GM21619 (cell line): ENCODE measurements around the gene CNDP2.

Experiments
- ATAC-seq: cut with Tn5 transposase; IDR thresholded peaks from one replicate; pipeline ENCODE4 v1.9.1; 2021; ENCODE audit not compliant: unreplicated experiment

Gene CNDP2

DNA sequence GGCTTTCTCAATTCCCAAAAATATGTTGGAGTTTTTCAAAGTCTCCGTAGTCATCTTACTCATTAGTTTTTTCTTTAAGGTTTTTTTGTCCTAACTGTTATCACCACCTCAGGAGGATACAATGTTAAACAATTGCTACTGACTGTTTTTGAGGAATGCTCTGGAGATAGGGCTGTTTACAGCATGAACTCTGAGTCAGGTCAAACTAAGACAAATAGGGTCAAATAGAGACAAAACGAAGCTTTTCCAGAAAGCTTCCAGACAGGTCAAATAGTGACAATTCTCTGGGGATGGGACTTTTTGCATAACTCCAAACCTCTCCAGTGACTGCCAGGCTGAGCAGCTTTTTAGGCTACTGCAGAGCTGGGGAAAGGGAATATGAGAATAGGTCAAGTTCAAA lies 23.9 kb upstream of the CNDP2 start:
- ATAC-seq, result no peak

DNA sequence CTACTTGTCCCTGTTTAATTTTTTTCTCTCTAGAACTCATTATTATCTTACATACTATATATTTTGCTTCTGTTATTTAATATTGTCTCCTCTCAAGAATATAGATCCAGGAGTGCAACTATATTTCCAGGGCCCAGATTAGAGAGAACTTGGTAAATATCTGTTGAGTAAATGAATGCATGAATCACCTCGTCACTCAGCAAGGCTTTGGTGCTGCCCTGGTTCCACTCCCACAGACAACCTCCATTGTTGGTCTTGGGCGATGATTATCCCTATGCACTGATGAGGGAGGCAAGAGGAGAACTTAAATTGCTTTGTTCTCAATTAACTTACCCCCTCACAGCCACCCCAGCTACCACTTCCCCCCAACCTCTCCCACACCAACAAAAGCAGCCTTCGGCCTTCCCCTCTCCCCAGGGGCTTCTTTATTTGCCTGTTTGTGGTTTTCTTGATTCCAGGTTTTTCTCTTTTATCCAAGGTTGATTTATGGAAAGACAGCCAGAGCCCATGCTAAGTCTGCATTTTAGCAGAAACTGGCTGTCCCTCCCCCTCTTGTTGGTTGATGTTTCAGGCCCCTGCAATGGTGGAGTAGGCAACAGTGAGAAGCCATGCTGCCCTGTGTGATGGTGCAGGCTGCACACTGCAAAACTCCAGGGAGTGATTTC lies 22.1 kb upstream of the CNDP2 start:
- no peak for ATAC-seq

DNA sequence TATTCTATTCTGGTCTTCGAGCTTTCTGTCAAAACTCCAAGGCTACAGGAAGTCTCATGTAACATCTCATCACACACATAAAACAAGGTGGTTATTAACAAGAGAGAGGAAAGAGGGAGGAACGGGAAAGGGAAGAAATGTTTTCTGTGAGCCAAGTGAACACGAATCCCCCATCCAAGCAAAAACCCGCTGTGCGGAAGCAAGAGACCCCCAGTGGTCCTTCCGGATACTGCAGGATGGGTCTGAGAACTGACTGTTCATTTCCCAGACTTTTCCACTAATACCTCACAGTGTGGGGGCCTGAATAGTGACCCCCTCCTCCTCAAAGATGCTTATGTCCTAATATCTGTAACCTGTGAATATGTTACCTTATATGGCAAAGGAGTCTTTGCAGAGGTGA lies 20.0 kb upstream of the CNDP2 start:
- no peak for ATAC-seq

DNA sequence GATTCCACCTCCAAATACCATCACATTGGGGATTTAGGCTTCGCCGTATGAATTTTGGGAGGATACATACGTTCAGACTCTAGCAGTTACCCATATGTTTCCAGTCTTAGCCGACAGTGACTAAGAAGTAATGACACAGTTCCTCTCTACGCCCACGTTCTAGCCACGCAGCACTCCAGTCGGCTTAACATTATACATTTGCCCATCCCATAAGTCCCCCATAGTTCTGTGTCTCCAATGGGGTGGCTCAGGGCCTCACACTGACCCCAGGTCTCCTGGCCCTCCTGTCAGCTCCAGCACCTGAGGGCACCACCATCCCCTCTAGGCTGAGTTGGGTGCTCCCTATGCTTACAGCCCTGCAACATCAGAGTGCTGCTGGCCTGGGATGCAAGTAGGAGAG lies 18.4 kb upstream of the CNDP2 start:
- no peak for ATAC-seq

DNA sequence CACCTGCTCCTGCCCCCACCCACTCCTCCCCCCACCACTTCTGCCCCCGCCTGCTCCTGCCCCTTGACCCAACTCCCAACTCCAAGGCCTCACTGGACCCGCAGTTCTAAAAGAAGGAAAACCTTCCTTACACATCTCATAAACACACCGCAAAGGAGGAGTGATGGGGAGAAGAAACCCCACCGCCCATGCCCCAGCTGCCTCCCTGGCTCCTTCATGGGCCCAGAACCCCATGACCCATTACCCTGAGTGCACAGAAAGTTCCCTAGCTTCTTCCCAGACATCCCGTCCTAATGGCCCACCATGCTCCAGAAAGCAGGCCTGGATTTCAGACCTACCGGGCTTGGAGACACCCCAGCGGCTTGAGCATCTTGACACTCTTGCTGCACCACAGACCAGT lies 17.8 kb upstream of the CNDP2 start:
- no peak for ATAC-seq

DNA sequence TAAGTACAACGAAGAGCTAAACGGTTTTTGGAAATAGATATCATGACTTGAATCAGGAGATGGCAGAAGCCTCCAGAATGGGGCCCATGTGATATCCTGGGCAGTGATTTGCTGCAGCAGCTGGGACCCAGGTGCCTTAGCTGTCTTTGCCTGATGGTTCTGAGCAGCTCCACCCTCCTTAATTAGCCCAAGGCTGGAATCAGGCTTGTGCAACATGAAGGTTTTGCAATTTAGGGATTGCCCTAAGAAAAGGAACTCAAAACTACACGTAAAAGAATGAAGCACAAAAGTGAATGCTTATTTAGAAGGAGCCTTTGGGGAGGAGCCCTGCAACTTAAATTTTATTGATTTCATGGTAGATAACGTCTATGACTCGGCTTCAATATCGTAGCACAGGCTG lies 17.3 kb upstream of the CNDP2 start:
- no peak for ATAC-seq

DNA sequence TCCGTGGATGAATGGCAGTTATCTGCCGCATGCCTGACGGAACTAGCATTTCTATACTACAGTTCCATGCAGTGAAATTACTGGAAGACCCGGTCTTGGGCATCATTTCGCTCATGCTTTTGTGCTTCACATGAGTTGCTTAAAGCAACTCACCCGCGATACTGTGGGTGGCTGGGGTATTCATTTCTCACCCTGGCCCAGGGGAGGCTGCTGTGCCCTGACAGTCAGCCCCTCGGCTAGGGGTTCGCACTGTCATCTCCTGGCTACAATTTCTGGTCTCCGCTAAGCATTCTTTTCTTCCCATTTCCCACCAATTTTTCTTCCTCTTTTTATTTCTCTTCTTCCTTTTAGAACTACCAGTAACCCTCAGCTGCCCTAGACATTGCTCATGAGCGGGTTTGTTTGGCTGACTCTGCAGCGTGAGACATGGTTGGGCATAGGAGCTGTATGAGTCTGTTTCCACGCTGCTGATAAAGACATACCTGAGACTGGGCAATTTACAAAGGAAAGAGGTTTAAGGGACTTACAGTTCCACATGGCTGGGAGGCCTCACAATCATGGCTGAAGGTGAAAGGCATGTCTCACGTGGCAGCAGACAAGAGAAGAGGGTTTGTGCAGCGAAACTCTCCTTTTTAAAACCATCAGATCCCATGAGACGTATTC lies 16.5 kb upstream of the CNDP2 start:
- no peak for ATAC-seq

DNA sequence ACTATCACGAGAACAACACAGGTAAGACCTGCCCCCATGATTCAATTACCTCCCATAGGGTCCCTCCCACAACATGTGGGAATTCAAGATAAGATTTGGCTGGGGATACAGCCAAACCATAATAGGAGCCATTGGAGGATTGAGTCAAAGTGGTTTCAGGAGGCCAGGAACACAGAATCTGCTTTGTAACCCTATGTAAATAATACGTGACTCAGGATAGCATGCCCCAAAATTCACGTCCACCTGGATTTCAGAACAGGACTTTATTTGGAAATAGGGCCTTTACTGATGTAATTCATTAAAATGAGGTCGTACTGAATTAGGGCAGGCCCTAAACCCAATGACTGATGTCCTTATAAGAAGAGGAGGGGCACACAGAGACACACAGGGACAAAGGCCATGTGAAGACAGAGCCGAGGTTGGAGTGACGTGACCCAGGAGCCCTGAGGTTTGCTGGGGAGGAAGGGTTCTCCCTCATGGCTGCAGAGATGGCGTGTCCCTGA lies 16.0 kb upstream of the CNDP2 start:
- ATAC-seq, result no peak

DNA sequence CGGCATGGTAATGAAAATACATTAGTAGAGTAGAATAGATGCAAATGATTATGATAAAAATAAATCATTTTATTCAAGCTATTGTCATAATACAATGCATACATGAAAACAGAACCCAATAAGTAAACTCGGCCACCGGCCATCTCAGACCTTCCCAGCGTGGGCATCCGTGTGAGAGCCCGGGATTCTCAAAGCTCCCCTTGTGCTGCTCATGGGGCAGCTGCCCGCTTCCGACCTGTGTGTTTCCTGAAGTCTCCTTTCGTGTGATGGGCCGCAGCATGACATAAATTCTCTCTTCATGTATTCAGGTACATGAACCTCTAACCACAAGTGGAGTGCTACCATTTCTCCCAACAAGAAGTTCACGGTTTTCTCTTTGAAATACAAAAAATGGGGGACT lies 13.5 kb upstream of the CNDP2 start:
- ATAC-seq, result no peak

DNA sequence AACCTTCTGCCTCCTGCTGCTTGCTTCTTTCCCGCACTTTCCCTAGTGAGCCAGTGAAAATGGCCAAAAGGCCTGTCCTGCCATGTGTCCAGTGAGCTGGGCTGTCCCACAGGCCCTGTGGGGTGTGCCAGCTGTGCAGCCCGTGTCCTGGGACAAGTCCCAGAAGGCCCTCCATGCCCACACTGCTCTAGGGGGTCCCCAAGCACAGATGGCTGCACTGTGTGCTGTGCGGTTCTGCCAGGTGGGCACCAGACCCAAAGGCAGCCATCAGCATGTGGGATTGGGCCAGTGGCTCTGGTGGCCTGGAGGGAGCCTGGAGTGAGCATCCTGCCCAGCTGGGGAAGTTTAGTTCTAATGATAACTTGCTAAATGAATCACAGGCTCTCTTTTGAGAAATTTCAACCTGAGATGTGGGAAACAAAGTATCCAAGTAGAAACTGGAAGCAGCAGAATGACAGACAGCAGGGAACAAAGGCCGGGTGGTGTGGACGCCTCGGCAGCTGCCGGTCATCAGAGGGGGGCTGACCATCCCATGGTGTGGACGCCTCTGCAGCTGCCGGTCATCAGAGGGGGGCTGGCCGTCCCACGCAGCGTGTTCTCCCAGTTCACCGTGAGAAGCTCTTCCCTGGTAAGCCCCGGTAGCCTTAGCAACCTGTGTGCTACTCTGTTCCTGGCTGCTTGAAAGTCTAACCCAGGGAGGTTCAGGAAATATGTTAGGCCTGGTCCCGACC lies 9.9 kb upstream of the CNDP2 start:
- ATAC-seq, result no peak

DNA sequence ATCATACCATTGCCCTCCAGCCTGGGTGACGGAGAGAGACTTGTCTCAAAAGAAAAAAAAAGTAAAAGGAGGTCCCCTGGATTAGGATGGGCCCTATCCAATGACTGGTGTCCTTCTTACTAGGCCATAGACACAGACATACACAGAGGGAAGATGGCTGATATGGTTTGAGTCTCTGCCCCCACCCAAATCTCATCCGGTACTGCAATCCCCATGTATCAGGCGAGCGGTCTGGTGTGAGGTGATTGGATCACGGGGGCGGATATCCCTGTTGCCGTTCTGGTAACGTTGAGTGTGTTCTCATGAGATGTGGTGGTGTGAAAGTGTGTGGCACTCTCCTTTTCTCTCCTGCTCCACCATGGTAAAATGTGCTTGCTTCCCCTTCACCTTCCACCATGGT lies 7.8 kb upstream of the CNDP2 start:
- ATAC-seq, result no peak

DNA sequence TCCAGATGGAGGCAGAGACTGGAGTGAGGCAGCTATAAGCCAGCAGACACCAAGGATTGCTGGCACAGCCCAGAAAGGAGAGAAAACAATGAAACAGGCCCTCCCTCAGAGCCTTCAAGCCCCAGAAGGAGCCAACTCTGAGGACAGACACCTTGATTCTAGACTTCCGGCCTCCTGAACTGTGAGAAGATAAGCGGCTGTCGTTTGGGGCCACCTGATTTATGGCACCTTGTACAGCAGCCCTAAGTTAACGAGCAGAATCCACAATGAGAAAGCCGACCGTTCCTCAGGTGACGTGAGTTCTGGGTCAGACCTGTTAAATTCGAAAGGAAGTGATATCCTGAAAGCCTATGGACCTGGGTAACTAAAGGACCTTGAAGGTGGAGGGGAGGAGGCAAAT lies 7.3 kb upstream of the CNDP2 start:
- ATAC-seq, result no peak

DNA sequence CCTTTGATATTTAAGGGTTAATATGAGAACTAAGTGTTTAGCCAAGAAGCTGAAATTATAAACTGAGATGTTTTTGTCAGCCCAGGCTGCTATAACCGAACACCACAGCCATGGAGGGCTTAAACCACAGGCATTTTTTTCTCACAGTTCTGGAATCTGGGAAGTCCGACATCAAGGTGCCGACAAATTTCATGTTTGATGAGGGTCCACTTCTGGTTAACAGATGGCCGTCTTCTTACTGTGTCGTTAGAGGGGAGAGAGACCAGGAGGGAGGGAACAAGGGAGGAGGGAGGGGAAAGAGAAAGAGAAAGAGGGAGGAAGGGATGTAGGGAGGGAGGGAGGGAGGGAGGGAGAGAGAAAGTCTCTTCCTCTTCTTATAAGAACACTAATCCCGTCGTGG lies 6.5 kb upstream of the CNDP2 start:
- no peak for ATAC-seq

DNA sequence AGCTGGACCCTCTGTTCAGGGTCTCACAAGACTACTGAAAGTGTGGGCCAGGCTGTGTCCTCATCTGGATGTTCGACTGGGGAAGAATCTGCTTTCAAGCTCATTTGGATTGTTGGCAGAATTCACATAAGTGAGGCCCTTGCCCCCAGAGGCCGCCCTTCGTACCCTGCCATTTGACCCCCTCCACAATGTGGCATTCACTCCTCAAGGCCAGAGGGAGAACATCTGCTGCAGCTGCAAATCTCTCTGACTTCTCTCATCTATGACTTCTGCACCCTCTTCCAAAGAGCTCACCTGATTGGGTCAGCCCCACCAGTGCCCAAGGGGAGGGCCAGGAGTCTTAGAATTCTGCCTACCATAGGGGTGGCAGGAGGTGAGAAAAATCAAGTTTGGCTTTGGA lies 3.9 kb upstream of the CNDP2 start:
- ATAC-seq, result no peak

DNA sequence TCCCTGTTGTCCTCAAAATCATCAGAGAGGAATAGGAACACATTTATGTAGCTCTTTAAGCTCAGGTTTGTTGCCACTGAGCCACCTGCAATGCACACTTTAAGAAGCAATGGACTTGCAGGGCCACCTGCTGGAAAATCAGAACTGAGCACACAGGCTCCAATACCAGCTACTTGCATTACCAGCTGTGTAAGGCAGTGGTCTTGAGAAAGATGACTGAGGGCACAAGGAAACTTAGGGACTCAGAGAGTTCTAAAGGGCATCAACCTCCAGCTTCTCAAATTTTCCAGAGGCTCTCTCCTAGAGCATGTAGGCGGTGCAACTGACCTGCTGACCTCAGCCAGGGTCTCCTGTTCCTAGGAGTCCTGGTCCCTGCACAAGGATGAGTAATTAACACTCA lies 2.5 kb upstream of the CNDP2 start:
- peak; percentile 21 for ATAC-seq

DNA sequence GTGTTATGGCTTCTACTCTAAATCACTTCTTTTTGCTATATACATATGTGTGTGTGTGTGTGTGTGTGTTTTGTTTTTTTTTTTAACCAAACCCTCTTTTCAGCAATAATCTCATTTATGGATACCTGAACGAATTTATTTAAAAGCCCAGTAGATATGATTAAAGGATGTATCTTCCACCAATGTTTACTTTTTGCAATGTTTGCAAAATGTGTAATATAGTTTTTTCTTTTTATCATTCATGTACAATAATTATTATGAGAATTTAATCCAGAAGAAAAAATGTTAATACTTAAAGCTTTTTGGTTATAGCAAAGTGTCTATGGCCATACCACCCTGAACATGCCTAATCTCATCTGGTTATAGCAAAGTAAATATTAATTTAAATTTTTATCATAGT lies 1.6 kb upstream of the CNDP2 start:
- ATAC-seq, result no peak

DNA sequence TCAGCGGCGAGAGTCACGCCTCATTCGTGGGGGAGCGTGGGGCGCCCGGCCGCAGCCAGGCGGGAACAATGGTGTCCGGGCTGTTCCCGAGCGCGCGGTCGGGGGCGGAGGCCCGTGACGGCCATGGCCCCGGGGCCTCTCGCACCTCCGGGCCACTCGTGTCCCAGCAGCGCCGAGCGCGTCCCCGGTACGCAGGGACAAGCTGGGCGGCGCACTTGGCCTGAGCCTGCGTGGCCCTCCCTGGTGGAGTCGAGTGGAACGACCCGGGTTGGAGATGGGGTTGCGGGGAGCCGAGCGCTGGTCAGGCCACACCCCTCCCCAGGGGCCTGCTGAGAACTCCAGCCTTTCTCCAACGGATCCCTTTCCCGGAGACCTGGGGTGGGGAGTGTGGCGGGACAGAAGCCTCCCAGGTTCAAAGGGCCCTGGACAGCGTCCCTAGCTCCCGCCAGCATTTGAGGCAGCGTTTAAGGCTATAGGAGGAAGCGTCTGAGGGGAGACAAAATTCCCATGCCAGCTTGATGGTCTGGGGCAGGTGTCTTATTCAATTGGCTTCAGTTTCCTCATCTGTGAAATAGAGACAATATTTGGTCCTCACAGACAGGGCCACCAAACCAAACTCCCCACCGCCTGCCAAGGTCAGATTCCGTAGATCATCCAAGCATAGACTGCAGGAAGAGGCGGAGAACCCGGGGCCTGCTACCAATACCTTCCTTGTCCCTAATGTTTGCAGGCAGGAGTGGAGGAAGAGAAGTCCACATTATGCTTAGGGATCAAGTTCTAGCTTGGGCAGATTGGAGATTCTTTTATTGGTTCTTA lies 553 bp downstream of the CNDP2 start:
- ATAC-seq, result peak; percentile 22

DNA sequence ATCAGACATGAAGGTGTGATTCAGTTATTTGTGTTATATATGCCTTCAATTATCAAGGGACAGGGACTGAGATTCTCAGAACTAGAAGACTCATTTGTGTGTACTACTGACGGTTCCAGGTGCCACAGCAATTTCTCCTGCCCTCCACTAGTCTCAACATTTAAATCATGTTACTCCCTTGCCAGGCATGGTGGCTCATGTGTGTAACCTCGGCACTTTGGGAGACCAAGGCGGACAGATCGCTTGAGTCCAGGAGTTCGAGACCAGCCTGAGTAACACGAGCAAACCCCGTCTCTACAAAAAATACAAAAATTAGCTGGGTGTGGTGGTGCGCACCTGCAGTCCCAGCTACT lies 1.1 kb downstream of the CNDP2 start:
- no peak for ATAC-seq

DNA sequence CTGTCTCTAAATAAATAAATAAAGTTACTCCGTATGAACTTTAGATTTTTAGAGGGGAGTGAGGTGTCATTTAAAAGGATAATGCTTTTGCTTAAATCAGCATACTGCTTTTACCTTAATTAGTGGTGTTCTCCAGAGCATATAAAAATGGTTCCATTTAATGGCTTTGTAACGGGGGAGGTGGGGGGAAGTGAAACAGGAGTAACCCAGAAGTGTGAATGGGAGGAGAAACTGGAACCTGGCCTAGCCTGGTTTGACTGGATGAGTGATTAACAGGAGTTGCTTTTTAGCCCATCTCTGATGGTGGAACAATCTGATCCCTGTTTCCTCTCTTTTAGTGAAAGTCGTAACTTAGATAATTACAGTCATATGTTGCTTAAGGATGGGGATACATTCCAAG lies 1.6 kb downstream of the CNDP2 start:
- no peak for ATAC-seq

DNA sequence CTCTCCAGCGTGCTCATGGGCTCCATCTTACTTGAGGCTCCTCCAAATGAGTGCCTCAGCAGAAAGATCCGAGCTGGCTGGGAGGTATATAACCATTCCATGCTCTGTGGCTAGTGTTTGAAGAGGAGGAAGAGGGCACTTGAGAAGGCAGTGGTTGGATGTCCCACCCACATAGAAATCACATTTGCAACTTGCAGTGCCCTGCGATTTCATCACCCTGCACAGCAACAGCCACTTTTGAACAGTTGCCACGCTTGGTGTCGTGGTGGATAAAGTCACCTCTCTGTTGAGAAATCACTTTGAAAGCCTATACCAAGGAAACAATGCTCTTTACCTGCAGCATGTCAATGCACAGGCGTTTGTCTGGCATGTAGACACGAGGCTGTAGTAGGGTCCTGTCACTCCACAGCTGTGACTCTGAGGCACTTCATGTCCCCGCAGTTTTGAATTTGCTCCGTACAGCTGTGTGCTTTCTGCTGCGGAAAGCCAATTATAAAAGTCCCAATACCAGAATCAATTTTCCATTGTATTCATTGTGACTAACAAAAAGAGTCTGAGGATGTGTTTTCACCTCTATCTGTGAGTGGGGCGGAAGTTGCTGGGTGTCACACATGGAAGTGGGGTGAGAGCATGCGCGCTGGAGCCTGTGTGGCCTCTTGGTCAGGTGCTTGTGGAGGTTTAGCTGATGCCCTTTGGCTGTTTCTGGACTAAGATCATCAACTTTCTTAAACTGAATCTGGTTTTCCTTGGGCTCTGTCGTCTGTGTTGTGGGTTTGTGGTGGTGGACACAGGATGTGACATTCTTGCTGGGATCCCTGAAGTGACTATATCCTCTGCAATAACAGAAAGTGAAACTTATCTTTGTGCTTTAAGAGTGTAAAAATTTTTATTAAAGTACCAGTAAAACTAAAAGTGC lies 2.8 kb downstream of the CNDP2 start:
- peak; percentile 35 for ATAC-seq
